PFSK-1 (cell line): ENCODE measurements around the gene LTBP2.

ENCODE experiments used
- POLR2AphosphoS5 ChIP-seq: IDR thresholded peaks from 2 replicates; pipeline ENCODE4 v1.6.1; 2012; ENCODE audit warnings: low read depth, mild to moderate bottlenecking, control low read depth, low read length, moderate library complexity
- SIN3A ChIP-seq: IDR thresholded peaks from 2 replicates; pipeline ENCODE4 v1.6.1; 2012; ENCODE audit warnings: mild to moderate bottlenecking, low read length, moderate library complexity, borderline replicate concordance; ENCODE audit not compliant: insufficient read depth
- TAF1 ChIP-seq: IDR thresholded peaks from 2 replicates; pipeline ENCODE4 v1.6.1; 2012; ENCODE audit warnings: low read length, control low read depth, borderline replicate concordance; ENCODE audit not compliant: insufficient read depth
- TF ChIP-seq, protein P1 (sequence below), 2 experiments: IDR thresholded peaks; 2 replicates each; pipeline versions ENCODE4 v1.6.1 to v1.8.0; 2011 to 2012; ENCODE audit warnings: low read depth in 2 of 2, low read length in 2 of 2, control low read depth in 1 of 2, inconsistent platforms in 1 of 2, mild to moderate bottlenecking in 1 of 2, moderate library complexity in 1 of 2; ENCODE audit not compliant: insufficient read depth in 1 of 2

DNA sequence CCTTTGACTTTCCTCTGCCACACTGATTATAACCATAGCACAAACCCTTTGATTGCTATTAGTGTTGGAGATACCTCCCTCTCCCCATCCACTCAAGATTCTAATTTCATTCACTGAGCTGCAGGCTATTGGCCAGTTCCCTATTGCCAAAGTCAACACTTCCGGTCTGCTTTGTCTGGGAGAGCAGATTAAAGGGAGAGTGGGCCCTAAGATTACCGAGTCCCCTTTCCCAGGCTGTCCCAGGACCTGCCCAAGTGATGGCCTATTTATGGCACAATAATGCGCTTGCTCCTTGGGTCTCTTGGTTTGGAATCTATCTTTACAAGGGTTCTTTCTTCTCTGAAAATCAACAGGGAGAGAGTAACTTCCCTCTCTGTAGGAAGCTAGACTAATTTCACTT, 42.9 kb upstream of the LTBP2 start:
- TF ChIP-seq TAF1, result no peak
- no peak for TF ChIP-seq POLR2AphosphoS5
- TF ChIP-seq SIN3A, result no peak
- TF ChIP-seq, protein P1, sequence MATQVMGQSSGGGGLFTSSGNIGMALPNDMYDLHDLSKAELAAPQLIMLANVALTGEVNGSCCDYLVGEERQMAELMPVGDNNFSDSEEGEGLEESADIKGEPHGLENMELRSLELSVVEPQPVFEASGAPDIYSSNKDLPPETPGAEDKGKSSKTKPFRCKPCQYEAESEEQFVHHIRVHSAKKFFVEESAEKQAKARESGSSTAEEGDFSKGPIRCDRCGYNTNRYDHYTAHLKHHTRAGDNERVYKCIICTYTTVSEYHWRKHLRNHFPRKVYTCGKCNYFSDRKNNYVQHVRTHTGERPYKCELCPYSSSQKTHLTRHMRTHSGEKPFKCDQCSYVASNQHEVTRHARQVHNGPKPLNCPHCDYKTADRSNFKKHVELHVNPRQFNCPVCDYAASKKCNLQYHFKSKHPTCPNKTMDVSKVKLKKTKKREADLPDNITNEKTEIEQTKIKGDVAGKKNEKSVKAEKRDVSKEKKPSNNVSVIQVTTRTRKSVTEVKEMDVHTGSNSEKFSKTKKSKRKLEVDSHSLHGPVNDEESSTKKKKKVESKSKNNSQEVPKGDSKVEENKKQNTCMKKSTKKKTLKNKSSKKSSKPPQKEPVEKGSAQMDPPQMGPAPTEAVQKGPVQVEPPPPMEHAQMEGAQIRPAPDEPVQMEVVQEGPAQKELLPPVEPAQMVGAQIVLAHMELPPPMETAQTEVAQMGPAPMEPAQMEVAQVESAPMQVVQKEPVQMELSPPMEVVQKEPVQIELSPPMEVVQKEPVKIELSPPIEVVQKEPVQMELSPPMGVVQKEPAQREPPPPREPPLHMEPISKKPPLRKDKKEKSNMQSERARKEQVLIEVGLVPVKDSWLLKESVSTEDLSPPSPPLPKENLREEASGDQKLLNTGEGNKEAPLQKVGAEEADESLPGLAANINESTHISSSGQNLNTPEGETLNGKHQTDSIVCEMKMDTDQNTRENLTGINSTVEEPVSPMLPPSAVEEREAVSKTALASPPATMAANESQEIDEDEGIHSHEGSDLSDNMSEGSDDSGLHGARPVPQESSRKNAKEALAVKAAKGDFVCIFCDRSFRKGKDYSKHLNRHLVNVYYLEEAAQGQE (IDR thresholded peaks at IDR 0.05; ENCODE audit: insufficient read depth in 1 of 2, low read depth in 2 of 2, low read length in 2 of 2), result no peak
